CD4-positive, alpha-beta memory T cell (primary cell): ENCODE results near the gene MARCHF9. TPM values are rescaled to one million over a fixed set of nuclear protein-coding genes. Genes with fewer than 3 reads are reported as not detected.

Experiments
- CTCF ChIA-PET: fragments of 350-600 bp; sonication (Branson Sonifier 250); formaldehyde crosslinking; loops from one replicate; lab custom pipeline; 2021; ENCODE audit warnings: inconsistent platforms; ENCODE audit not compliant: partially characterized antibody; lab: Charles Lee
- POLR2A ChIA-PET: fragments of 350-600 bp; sonication (Branson Sonifier 250); formaldehyde crosslinking; loops from one replicate; lab custom pipeline; 2021; ENCODE audit not compliant: partially characterized antibody; lab: Charles Lee
- DNase-seq, 5 donors: peaks; one replicate each; pipeline versions ENCODE4 v3.0.0 to v3.0.0-alpha.2; 2020 to 2022; ENCODE audit warnings: mixed read lengths in 1 of 5
- H3K27ac ChIP-seq: one replicate; pipeline ENCODE4 v1.7.0; 2013; ENCODE audit warnings: low read depth, low read length
- H3K27me3 ChIP-seq: 2 replicates; pipeline ENCODE4 v1.7.0; 2013; ENCODE audit warnings: mild to moderate bottlenecking, low read length, moderate library complexity; ENCODE audit not compliant: insufficient read depth
- H3K36me3 ChIP-seq: 2 replicates; pipeline ENCODE4 v1.7.0; 2013; ENCODE audit warnings: mild to moderate bottlenecking, low read length, moderate library complexity; ENCODE audit not compliant: insufficient read depth
- H3K4me1 ChIP-seq: 2 replicates; pipeline ENCODE4 v1.7.0; 2013; ENCODE audit warnings: mild to moderate bottlenecking, low read length, moderate library complexity; ENCODE audit not compliant: insufficient read depth
- H3K4me3 ChIP-seq, 2 donors: one replicate each; pipeline ENCODE4 v1.7.0; 2013; ENCODE audit warnings: low read length in 2 of 2, mild to moderate bottlenecking in 1 of 2
- H3K9me3 ChIP-seq, 2 donors: one replicate each; pipeline ENCODE4 v1.7.0; 2013; ENCODE audit warnings: low read length in 2 of 2, control low read depth in 1 of 2; ENCODE audit not compliant: control insufficient read depth in 1 of 2
- H3K27ac Mint-ChIP-seq, 7 donors: one replicate each; pipeline ENCODE4 v1.8.0; 2020 to 2021; ENCODE audit warnings: mixed read lengths in 7 of 7, mild to moderate bottlenecking in 6 of 7, inconsistent platforms in 3 of 7, moderate library complexity in 3 of 7
- H3K27me3 Mint-ChIP-seq, 2 donors: one replicate each; pipeline ENCODE4 v1.8.0; 2020 to 2021; ENCODE audit warnings: mixed read lengths in 2 of 2
- H3K36me3 Mint-ChIP-seq, 2 donors: one replicate each; pipeline ENCODE4 v1.8.0; 2020 to 2021; ENCODE audit warnings: mixed read lengths in 2 of 2, inconsistent platforms in 1 of 2, mild to moderate bottlenecking in 1 of 2
- H3K4me1 Mint-ChIP-seq, 4 donors: one replicate each; pipeline ENCODE4 v1.8.0; 2020 to 2021; ENCODE audit warnings: mixed read lengths in 4 of 4, mild to moderate bottlenecking in 1 of 4
- H3K4me3 Mint-ChIP-seq, 8 donors: one replicate each; pipeline ENCODE4 v1.8.0; 2020 to 2021; ENCODE audit warnings: mixed read lengths in 8 of 8, mild to moderate bottlenecking in 7 of 8, moderate library complexity in 6 of 8, inconsistent platforms in 3 of 8
- H3K9me3 Mint-ChIP-seq, 8 donors: one replicate each; pipeline ENCODE4 v1.8.0; 2020 to 2021; ENCODE audit warnings: mixed read lengths in 8 of 8, mild to moderate bottlenecking in 5 of 8, inconsistent platforms in 3 of 8, moderate library complexity in 1 of 8
- intact Hi-C: fragments of 100-400 bp; cut with micrococcal nuclease; formaldehyde crosslinking; loops from one replicate; pipeline ENCODE4 v1.15.1; 2023
- polyA plus RNA-seq, 2 donors: library from polyadenylated mRNA; unstranded; fragments of 300-500 nt; fragmentation: Illumina TruSeq; gene quantifications; one replicate each; pipeline ENCODE4 v1.2.3, GENCODE V29; 2021
- total RNA-seq, 2 experiments: library from RNA; stranded (reverse); gene quantifications; one replicate each; pipeline ENCODE4 v1.2.3, GENCODE V29; 2021

MARCHF9 gene
- total and polyA plus RNA-seq, 4 experiments from 2014 or later: 3.7 to 62.8 (median 33.5) TPM

GRCh38 chr12:57755194-57755453, 221 bp downstream of the MARCHF9 start:
- Histone ChIP-seq H3K4me3 (no peak overlapping the region), H3K27ac (no peak overlapping the region), H3K4me1 (peaks cover 66% of the 10 kb centered on the region), H3K36me3 (peaks cover 17% of the 10 kb centered on the region), H3K27me3 (no peaks in the 10 kb centered on the region), H3K9me3 (no peaks in the 10 kb centered on the region)
- Mint-ChIP-seq H3K27ac (no peak overlapping the region), H3K36me3 (peaks cover 21 to 44% of the 10 kb centered on the region in 2 donors), H3K27me3 (no peaks in the 10 kb centered on the region), H3K4me3 (peak overlapping the region in 3 of 8 donors; percentile 36 to 58 (median 52)), H3K4me1 (peaks cover 57 to 76% (median 67%) of the 10 kb centered on the region in 4 donors), H3K9me3 (no peaks in the 10 kb centered on the region)
- intact Hi-C loops: loop anchor here (2.0 kb wide), 1 partner anchor 14 kb away; no protein-coding TSS in a partner anchor
- ChIA-PET CTCF (interaction anchor here (3.0 kb wide), 1 partner anchor 12 kb away, joined by 51 read pairs; the partner anchor contains the start of gene TSPAN31), POLR2A (interaction anchor here (1.0 to 3.9 kb wide), 7 partner anchors 14 to 284 kb away, joined by 3 to 36 read pairs (median 19); partner anchors contain the start of genes ATP23, CTDSP2, EEF1AKMT3 and METTL1)
- DNase-seq: no peak

GRCh38 chr12:57755454-57756372, 810 bp downstream of the MARCHF9 start:
- H3K4me3 Mint-ChIP-seq: peak overlapping the region; percentile 79 to 93 (median 87)
- H3K27me3 ChIP-seq: no peaks in the 10 kb centered on the region
- peaks cover 55 to 74% (median 64%) of the 10 kb centered on the region in 4 donors for H3K4me1 Mint-ChIP-seq
- ChIA-PET POLR2A (interaction anchor here (0.8 to 3.9 kb wide), 18 partner anchors 10 to 185 kb away, joined by 3 to 36 read pairs (median 5); partner anchors contain the start of genes ATP23, CTDSP2, CYP27B1 and EEF1AKMT3), CTCF (interaction anchor here (0.6 to 3.0 kb wide), 27 partner anchors 8 to 182 kb away, joined by 3 to 64 read pairs (median 6); partner anchors contain the start of genes CYP27B1, EEF1AKMT3, METTL1 and OS9)
- peak overlapping the region; percentile 85 to 95 (median 92) for H3K27ac Mint-ChIP-seq
- H3K36me3 Mint-ChIP-seq: peaks cover 16 to 40% of the 10 kb centered on the region in 2 donors
- no peaks in the 10 kb centered on the region for H3K9me3 Mint-ChIP-seq
- H3K27ac ChIP-seq: peak overlapping the region; percentile 54
- peak overlapping the region; percentile 50 to 53 for H3K4me3 ChIP-seq
- intact Hi-C loops: loop anchor here (1.0 to 2.0 kb wide), 3 partner anchors 10 to 150 kb away; no protein-coding TSS in a partner anchor
- DNase-seq: peak; percentile 44 to 68 (median 50)
- no peaks in the 10 kb centered on the region for H3K27me3 Mint-ChIP-seq
- H3K4me1 ChIP-seq: peaks cover 65% of the 10 kb centered on the region
- H3K36me3 ChIP-seq: peaks cover 17% of the 10 kb centered on the region
- H3K9me3 ChIP-seq: no peaks in the 10 kb centered on the region

GRCh38 chr12:57756406-57757341, 1.8 kb downstream of the MARCHF9 start:
- CTCF ChIA-PET: interaction anchor here (0.6 to 3.0 kb wide), 32 partner anchors 8 to 298 kb away, joined by 3 to 64 read pairs (median 6); partner anchors contain the start of genes CTDSP2, CYP27B1, EEF1AKMT3 and METTL1
- H3K27ac Mint-ChIP-seq: peak overlapping the region; percentile 85 to 95 (median 92)
- no peaks in the 10 kb centered on the region for H3K27me3 Mint-ChIP-seq
- Histone ChIP-seq H3K27ac (peak overlapping the region; percentile 54), H3K36me3 (peaks cover 17% of the 10 kb centered on the region), H3K9me3 (no peaks in the 10 kb centered on the region), H3K4me1 (peaks cover 55% of the 10 kb centered on the region), H3K4me3 (peak overlapping the region; percentile 50 to 53), H3K27me3 (no peaks in the 10 kb centered on the region)
- peak; percentile 65 to 73 (median 70) for DNase-seq
- intact Hi-C loops: loop anchor here (1.0 kb wide), 2 partner anchors 9 to 149 kb away; no protein-coding TSS in a partner anchor
- peaks cover 21 to 35% of the 10 kb centered on the region in 2 donors for H3K36me3 Mint-ChIP-seq
- peaks cover 45 to 71% (median 56%) of the 10 kb centered on the region in 4 donors for H3K4me1 Mint-ChIP-seq
- no peaks in the 10 kb centered on the region for H3K9me3 Mint-ChIP-seq
- POLR2A ChIA-PET: interaction anchor here (0.8 to 3.9 kb wide), 21 partner anchors 9 to 184 kb away, joined by 3 to 36 read pairs (median 4); partner anchors contain the start of genes ATP23, CTDSP2, CYP27B1 and EEF1AKMT3
- peak overlapping the region; percentile 79 to 93 (median 87) for H3K4me3 Mint-ChIP-seq

GRCh38 chr12:57757771-57758170, 2.9 kb downstream of the MARCHF9 start:
- Histone ChIP-seq H3K4me3 (no peak overlapping the region), H3K27me3 (no peaks in the 10 kb centered on the region), H3K4me1 (peaks cover 48% of the 10 kb centered on the region), H3K27ac (no peak overlapping the region), H3K36me3 (peaks cover 17% of the 10 kb centered on the region), H3K9me3 (no peaks in the 10 kb centered on the region)
- H3K27me3 Mint-ChIP-seq: no peaks in the 10 kb centered on the region
- no peaks in the 10 kb centered on the region for H3K9me3 Mint-ChIP-seq
- ChIA-PET POLR2A (interaction anchor here (1.8 to 3.9 kb wide), 2 partner anchors 16 to 147 kb away, joined by 8 to 34 read pairs; no protein-coding TSS in a partner anchor), CTCF (interaction anchor here (1.4 to 3.0 kb wide), 5 partner anchors 9 to 146 kb away, joined by 3 to 64 read pairs (median 36); partner anchors contain the start of genes CTDSP2, CYP27B1, TSFM and TSPAN31)
- intact Hi-C loops: no loop called here
- no peak for DNase-seq
- peak overlapping the region in 2 of 7 donors; percentile 19 to 91 for H3K27ac Mint-ChIP-seq
- H3K4me3 Mint-ChIP-seq: peak overlapping the region in 1 of 8 donors; percentile 59
- H3K36me3 Mint-ChIP-seq: peaks cover 21 to 28% of the 10 kb centered on the region in 2 donors
- H3K4me1 Mint-ChIP-seq: peaks cover 38 to 60% (median 47%) of the 10 kb centered on the region in 4 donors

GRCh38 chr12:57758552-57759359, 3.9 kb downstream of the MARCHF9 start:
- intact Hi-C loops: loop anchor here (1.0 kb wide), 1 partner anchor 24 kb away; the partner anchor contains the start of gene TSFM
- Mint-ChIP-seq H3K9me3 (no peaks in the 10 kb centered on the region), H3K36me3 (peaks cover 21 to 28% of the 10 kb centered on the region in 2 donors), H3K4me1 (peaks cover 29 to 54% (median 37%) of the 10 kb centered on the region in 4 donors), H3K4me3 (peak overlapping the region in 1 of 8 donors; percentile 64), H3K27me3 (peaks cover 0 to 2% of the 10 kb centered on the region in 2 donors), H3K27ac (peak overlapping the region in 5 of 7 donors; percentile 32 to 82 (median 79))
- no peak overlapping the region for H3K4me3 ChIP-seq
- no peaks in the 10 kb centered on the region for H3K27me3 ChIP-seq
- ChIA-PET POLR2A (interaction anchor here (0.8 to 1.9 kb wide), 6 partner anchors 9 to 52 kb away, joined by 3 to 6 read pairs (median 3); partner anchors contain the start of gene TSFM), CTCF (interaction anchor here (0.9 to 4.3 kb wide), 15 partner anchors 10 to 174 kb away, joined by 3 to 58 read pairs (median 6); partner anchors contain the start of genes CYP27B1 and TSFM)
- H3K4me1 ChIP-seq: peaks cover 38% of the 10 kb centered on the region
- no peaks in the 10 kb centered on the region for H3K9me3 ChIP-seq
- no peak overlapping the region for H3K27ac ChIP-seq
- H3K36me3 ChIP-seq: peaks cover 17% of the 10 kb centered on the region
- DNase-seq: no peak
